ENCODE results near the gene CDC42BPA. TPM values are rescaled to one million over a fixed set of nuclear protein-coding genes. Genes with fewer than 3 reads are reported as not detected.

The CDC42BPA gene
- polyA plus RNA-seq, 3 donors: 36.9 to 40.2 (median 40.0) TPM

GRCh38 chr1:226948480-226948879, 369.8 kb downstream of the CDC42BPA start:
- no peak for DNase-seq

DNA sequence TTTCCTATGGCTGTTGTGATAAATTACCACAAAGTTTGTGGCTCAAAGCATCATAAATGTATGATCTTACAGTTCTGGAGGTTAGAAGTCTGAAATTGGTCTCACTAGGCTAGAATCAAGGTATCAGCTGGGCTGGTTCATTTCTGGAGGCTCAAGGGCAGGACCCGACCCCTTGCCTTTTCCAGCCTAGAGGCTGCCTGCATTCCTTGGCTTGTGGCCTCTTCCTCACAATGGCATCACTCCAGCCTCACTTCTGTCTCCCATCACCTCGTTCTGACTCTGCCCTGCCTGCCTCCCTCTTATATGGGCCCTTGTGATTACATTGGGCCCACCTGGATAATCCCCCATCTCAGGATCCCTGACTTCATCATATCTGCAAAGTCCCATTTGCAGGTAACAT, 370.2 kb downstream of the CDC42BPA start:
- no peak for DNase-seq

GRCh38 chr1:226946841-226947240, 371.5 kb downstream of the CDC42BPA start:
- no peak for DNase-seq

GRCh38 chr1:226946285-226946684, 372.0 kb downstream of the CDC42BPA start:
- DNase-seq: no peak

- no peak for DNase-seq
Measured at GRCh38 chr1:226945858-226946245, 372.4 kb downstream of the CDC42BPA start.

DNA sequence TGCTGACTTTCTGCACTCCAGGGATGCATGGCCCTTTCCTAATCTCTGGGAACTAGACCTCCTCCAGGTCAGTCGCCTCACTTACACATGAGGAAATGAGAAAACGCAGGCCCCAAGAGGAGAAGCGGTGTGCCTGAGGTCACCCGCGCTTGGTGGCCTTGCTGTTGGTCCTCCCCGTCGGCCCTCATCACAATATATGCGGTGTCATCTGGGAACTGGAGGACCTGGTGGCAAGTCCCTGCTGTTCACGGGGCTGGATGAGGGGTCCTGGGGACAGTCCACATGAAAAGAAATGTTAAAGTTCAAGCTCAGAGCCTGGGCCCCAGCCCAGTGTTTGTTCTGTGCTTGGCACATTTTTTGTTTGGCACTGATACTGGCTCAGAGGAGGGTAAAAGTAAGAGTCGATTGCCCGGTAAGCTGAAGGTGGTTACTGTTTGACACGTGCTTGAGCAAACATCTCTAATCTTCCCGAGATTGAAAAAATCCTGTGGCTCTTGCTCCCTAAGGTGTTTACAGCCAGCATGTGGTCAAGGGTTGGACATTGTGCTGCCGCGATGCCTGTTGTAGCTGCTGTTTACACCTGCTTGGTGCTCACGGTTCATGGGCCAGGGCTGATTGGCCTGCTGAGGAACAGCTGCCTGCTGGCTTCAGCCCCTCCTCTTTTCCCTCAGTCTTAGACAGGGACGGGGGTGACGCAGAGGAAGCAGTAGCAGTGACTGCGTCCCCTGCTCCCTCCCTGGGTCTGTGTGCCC, 373.0 kb downstream of the CDC42BPA start:
- DNase-seq: no peak

DNA sequence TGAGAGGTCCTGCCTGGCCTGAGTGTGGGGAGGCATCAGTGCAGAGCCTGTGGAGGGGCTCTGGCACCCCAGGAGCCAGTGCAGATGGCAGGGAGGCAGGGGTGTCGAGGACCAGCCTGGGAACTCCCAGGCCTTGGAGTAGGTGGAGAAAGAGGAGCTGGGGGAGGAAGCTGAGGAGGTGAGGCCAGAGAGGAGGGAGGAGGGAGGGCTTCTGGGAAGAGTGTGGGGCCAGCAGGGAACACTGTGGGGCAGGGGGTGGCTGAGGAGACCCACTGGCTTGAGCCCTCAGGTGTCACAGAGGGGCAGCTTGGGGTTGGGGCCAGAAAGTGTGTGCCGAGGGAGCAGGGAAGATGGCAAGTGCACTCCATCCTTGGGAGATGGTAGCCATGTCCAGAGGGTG, 374.4 kb downstream of the CDC42BPA start:
- DNase-seq: no peak

DNA sequence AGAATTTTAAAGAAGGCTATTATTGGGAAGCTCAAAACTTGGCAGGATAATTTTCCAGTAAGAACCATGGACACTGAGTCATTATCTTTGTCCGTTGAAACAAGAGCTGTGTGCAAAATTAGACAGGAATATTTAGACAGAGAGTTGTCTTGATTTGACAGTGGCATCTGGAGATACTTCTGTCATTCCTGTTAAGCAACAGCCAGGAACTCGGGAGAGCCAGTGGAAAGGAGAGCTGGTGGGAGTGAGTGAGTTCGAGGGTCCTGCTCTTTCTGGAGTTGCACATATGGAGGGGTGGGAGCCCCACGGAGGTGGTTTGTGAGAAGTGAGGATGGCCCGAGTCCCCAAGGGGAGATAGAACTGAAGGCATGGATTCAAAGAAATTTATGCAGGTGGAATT, 375.1 kb downstream of the CDC42BPA start:
- no peak for DNase-seq

- DNase-seq: no peak
Measured at GRCh38 chr1:226942392-226942791, 375.9 kb downstream of the CDC42BPA start.

DNA sequence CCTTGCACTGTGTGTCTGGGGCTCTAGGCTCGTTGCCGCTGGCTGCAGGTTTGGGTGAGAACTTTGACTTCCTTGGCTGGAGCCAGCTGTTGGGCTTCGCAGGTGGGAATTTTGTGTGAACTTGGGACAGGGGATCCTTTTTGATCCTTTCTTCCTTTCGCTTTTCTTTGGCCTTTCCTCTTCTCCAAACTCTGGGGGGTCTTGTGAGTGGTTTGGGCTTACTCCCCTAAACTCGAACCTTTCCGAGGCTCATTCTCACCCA, 377.6 kb downstream of the CDC42BPA start:
- no peak for DNase-seq

DNA sequence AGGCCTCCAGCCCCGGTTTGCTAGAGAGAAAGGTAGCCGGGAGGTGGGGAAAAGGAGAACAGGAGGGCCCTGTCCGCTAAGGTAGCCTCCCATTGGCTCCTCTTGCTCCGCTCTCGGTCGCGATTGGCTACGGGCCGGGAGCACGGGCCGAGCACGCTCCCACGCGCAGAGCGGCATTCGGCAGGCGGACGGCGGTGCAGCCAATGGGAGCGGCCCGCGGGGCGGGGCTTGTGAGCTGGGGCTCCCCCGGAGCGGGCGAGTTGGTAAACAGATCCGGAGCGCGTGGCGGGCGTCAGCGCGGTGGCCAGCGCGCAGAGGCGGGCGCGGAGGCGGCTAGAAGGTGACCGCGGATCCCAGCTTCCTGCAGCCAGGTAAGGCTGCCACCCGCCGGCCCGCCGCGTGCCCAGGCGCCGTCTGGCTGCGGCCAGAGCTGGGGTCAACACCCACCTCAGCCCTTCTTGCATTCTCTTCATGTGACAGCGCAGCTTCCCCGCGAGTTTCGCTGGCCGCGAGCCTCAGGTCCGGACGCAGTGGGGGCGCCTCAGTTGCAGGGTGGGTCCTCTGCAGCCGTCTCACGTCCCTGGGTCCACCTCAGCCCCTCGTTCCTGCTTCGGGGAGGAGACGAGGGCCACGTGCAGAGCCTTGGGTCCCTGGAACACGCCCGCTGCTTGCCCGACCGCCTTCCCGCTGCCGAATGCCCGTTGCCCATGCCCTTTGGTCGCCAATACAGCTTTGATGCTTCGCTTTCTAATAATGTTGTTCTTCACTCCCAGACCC, 378.1 kb downstream of the CDC42BPA start, which contains the start of gene COQ8A:
Gene COQ8A, plus strand, starts transcription at position 266 of the 777 bp plus-strand sequence. CDS start 21,092 bp downstream, outside the sequence.
- DNase-seq: peak; percentile 99

Other genes with a start within 250 kb of the CDC42BPA start
- 10 to 100 TPM; 12.6 to 14.5 (median 13.2) TPM for gene ZNF678, start 245.1 kb upstream of the CDC42BPA start, polyA plus RNA-seq (ENCODE audit: insufficient read length in 3 of 3)

Data from renal pelvis (tissue), 4 donors.